HFFc6 (cell line): ENCODE data around the gene PTPRN2. TPM values are rescaled to one million over a fixed set of nuclear protein-coding genes. Genes with fewer than 3 reads are reported as not detected.

ENCODE experiments used
- DNase-seq: peaks from one replicate; pipeline ENCODE4 v3.0.0-alpha.2; 2018
- H3K27ac Mint-ChIP-seq: 2 replicates; pipeline ENCODE4 v1.8.0; 2020; ENCODE audit warnings: mild to moderate bottlenecking, mixed read lengths
- H3K27me3 Mint-ChIP-seq: 2 replicates; pipeline ENCODE4 v1.8.0; 2021; ENCODE audit warnings: mild to moderate bottlenecking, moderate library complexity, mixed read lengths; ENCODE audit not compliant: insufficient read depth
- H3K36me3 Mint-ChIP-seq: 2 replicates; pipeline ENCODE4 v1.8.0; 2021; ENCODE audit warnings: low read depth, mixed read lengths
- H3K4me1 Mint-ChIP-seq: 2 replicates; pipeline ENCODE4 v1.8.0; 2020; ENCODE audit warnings: low read depth, mixed read lengths
- H3K4me3 Mint-ChIP-seq: 2 replicates; pipeline ENCODE4 v1.8.0; 2020; ENCODE audit warnings: mild to moderate bottlenecking, moderate library complexity, mixed read lengths
- H3K9me3 Mint-ChIP-seq: 2 replicates; pipeline ENCODE4 v1.8.0; 2020; ENCODE audit warnings: mild to moderate bottlenecking, mixed read lengths
- CTCF ChIP-seq: fragments of 200-600 bp; sonication (generic); IDR thresholded peaks from 2 replicates; pipeline ENCODE4 v1.5.0; 2021; ENCODE audit warnings: antibody characterized with exemption, mild to moderate bottlenecking
- total RNA-seq, 6 experiments: library from RNA; stranded (reverse); fragmentation: NEBNext Ultra II Directional; extraction: Animal tissue kit (Norgen Biotek cat#: 25700); gene quantifications; 2 replicates in 1 of 6; 3 replicates in 5 of 6; pipeline ENCODE4 v1.2.3, GENCODE V29; 2021

The PTPRN2 gene
- total RNA-seq, 6 experiments from 2014 or later: 0.05 to 0.27 (median 0.23) TPM

- no peak for DNase-seq
- no peak overlapping the region for H3K27ac Mint-ChIP-seq
- no peaks in the 10 kb centered on the region for H3K27me3 Mint-ChIP-seq
- H3K4me3 Mint-ChIP-seq: no peak overlapping the region
- no peaks in the 10 kb centered on the region for H3K4me1 Mint-ChIP-seq
- H3K9me3 Mint-ChIP-seq: peaks cover 45% of the 10 kb centered on the region
- no peak for TF ChIP-seq CTCF
- H3K36me3 Mint-ChIP-seq: peaks cover 9% of the 10 kb centered on the region
Observed at GRCh38 chr7:157870644-157871290, 716.9 kb downstream of the PTPRN2 start.

GRCh38 chr7:157869793-157870192 is 717.8 kb downstream of the PTPRN2 start:
- no peak for DNase-seq
- no peak overlapping the region for H3K4me3 Mint-ChIP-seq
- peaks cover 8% of the 10 kb centered on the region for H3K36me3 Mint-ChIP-seq
- H3K4me1 Mint-ChIP-seq: no peaks in the 10 kb centered on the region
- no peak overlapping the region for H3K27ac Mint-ChIP-seq
- no peak for TF ChIP-seq CTCF
- peaks cover 48% of the 10 kb centered on the region for H3K9me3 Mint-ChIP-seq
- no peaks in the 10 kb centered on the region for H3K27me3 Mint-ChIP-seq

- Mint-ChIP-seq H3K36me3 (peaks cover 4% of the 10 kb centered on the region; the same call in 1 of the 2 replicates), H3K27me3 (no peaks in the 10 kb centered on the region), H3K4me3 (no peak overlapping the region), H3K9me3 (peaks cover 42% of the 10 kb centered on the region), H3K4me1 (no peaks in the 10 kb centered on the region), H3K27ac (no peak overlapping the region)
- no peak for DNase-seq
- no peak for TF ChIP-seq CTCF
Observed at GRCh38 chr7:157867685-157868305, 719.8 kb downstream of the PTPRN2 start.

- Mint-ChIP-seq H3K27ac (no peak overlapping the region), H3K9me3 (peaks cover 42% of the 10 kb centered on the region), H3K36me3 (peaks cover 4% of the 10 kb centered on the region; the same call in 1 of the 2 replicates), H3K4me1 (no peaks in the 10 kb centered on the region), H3K4me3 (no peak overlapping the region), H3K27me3 (no peaks in the 10 kb centered on the region)
- no peak for DNase-seq
- no peak for TF ChIP-seq CTCF
Observed at GRCh38 chr7:157866336-157866924, 721.2 kb downstream of the PTPRN2 start.

- H3K27me3 Mint-ChIP-seq: no peaks in the 10 kb centered on the region
- TF ChIP-seq CTCF: no peak
- DNase-seq: no peak
- no peak overlapping the region for H3K27ac Mint-ChIP-seq
- peaks cover 4% of the 10 kb centered on the region; the same call in 1 of the 2 replicates for H3K36me3 Mint-ChIP-seq
- H3K4me1 Mint-ChIP-seq: no peaks in the 10 kb centered on the region
- peaks cover 44% of the 10 kb centered on the region for H3K9me3 Mint-ChIP-seq
- no peak overlapping the region for H3K4me3 Mint-ChIP-seq
Observed at GRCh38 chr7:157865351-157866165, 722.1 kb downstream of the PTPRN2 start.
